Measurements from ENCODE around the gene COG5.
"Not testable (repeated sequence)": the region's sequence is repeated elsewhere in the genome, so short reads cannot be mapped to it uniquely, and the experiment has no call there.

Gene COG5

DNA sequence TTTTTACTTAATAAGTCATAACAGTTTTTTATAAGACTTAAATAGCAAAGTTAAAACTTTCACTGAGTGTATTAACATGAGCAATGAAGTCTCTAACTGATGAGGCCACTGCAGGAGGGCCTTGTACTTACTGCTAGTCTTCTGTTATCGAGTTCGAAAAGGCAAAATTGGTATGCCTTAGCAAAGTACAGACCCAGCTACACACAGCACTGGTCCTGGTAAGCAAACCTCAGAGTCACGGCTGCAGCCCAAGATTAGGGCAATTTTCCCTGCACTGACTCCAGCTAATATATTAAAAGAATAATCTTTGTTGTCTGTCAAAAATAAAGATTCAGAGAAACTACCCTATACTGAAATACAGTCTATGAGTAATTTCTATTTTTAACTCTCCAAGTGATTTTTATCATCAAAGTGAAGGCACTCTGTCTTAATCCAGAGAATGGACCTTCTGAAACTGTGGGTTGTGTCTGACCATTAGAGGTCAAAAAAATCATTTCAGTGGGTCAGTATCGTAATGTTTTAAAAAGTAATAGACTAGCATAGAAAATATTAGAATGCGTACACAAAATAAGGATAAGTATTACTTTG, 309.2 kb downstream of the COG5 start:
- Histone ChIP-seq H3K36me3 (ENCODE audit: insufficient read depth, low read length) (no peaks in the 10 kb centered on the region), H3K27me3 (ENCODE audit: insufficient read depth, low read length) (no peaks in the 10 kb centered on the region), H3K27ac (ENCODE audit: low read depth, low read length) (no peak overlapping the region), H3K4me3 (ENCODE audit: low read depth, low read length) (no peak overlapping the region), H2AFZ (ENCODE audit: low read length, unreplicated experiment) (no peak overlapping the region), H3K79me2 (ENCODE audit: control insufficient read depth, insufficient read depth, low read length, unreplicated experiment) (no peaks in the 10 kb centered on the region), H3K4me1 (ENCODE audit: control insufficient read depth, insufficient read depth, low read length, unreplicated experiment) (no peaks in the 10 kb centered on the region)

DNA sequence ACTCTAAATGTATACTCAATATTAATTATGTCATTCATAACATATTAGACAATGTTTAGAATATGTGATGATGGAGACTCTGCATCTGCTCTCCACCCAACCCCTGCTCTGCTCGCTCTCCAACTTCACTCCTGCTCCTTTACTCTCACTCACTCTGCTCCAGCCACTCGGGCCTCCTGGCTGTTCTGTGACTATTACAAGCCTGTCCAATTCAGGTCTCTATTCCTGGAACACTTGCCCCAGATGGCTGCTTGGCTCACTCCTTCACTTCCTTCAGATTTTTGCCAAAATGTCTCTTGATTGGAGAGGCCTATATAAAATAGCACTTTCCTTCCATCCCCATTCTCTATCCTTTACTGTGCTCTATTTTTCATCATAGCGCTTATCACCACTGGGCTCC, 310.1 kb downstream of the COG5 start:
- Histone ChIP-seq H2AFZ (ENCODE audit: low read length, unreplicated experiment) (no peak overlapping the region), H3K27ac (ENCODE audit: low read depth, low read length) (no peak overlapping the region), H3K36me3 (ENCODE audit: insufficient read depth, low read length) (no peaks in the 10 kb centered on the region), H3K27me3 (ENCODE audit: insufficient read depth, low read length) (no peaks in the 10 kb centered on the region), H3K4me1 (ENCODE audit: control insufficient read depth, insufficient read depth, low read length, unreplicated experiment) (no peaks in the 10 kb centered on the region), H3K79me2 (ENCODE audit: control insufficient read depth, insufficient read depth, low read length, unreplicated experiment) (no peaks in the 10 kb centered on the region), H3K4me3 (ENCODE audit: low read depth, low read length) (no peak overlapping the region)

DNA sequence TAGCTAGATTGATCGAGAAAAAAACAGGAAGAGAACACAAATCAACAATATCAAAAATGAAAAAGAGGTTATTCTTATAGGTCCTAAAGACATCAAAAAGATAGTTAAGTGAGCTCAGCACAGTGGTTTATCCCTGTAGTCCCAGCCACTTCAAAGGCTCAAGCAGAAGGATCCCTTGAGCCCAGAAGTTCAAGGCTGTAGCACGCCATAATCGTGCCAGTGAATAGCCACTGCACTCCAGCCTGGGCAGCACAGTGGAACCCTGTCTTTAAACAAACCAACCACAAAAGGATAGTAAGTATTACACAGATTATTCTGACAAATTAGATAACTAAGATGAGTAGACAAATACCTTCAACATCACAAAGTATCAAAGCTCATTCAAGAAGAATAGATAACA, 311.8 kb downstream of the COG5 start:
- H3K36me3 ChIP-seq (ENCODE audit: insufficient read depth, low read length): no peaks in the 10 kb centered on the region
- H3K4me3 ChIP-seq (ENCODE audit: low read depth, low read length): no peak overlapping the region
- no peak overlapping the region for H3K27ac ChIP-seq (ENCODE audit: low read depth, low read length)
- H2AFZ ChIP-seq (ENCODE audit: low read length, unreplicated experiment): no peak overlapping the region
- no peaks in the 10 kb centered on the region for H3K27me3 ChIP-seq (ENCODE audit: insufficient read depth, low read length)
- no peaks in the 10 kb centered on the region for H3K4me1 ChIP-seq (ENCODE audit: control insufficient read depth, insufficient read depth, low read length, unreplicated experiment)
- no peaks in the 10 kb centered on the region for H3K79me2 ChIP-seq (ENCODE audit: control insufficient read depth, insufficient read depth, low read length, unreplicated experiment)

DNA sequence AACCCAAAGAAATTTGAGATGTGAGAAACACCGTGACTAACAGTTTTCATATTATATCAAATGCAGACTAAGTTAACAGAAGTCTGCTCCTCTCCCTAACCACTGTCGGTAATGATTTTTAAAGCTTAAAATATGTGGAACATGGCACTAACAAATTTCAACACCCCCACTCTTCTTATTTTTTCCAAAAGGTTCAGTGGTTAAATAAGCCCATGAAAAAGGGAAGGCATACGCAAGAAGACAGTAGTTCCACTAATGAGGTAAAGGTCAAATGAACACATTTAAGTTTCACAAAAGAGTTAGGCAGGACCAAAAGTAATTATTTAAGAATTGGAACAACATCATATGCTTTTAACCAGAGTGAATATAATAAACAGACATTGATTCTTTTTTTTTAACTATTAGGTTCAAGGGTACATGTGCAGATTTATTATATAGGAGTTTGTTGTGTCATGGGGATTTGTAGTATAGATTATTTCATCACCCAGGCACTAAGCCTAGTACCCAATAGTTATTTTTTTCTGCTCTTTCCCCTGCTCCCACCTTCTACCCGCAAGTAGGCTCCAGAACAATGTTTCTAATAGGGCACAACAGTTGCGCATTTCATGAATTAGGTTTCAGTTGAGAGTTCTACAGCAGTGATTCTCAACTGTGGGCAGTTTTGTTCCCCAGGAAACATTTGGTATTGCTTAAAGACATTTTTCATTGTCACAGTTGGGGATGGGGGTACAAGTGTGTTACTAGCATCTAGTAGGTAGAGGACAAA, 315.0 kb downstream of the COG5 start:
- peaks cover 5% of the 10 kb centered on the region; the same call in 1 of the 2 replicates for H3K36me3 ChIP-seq (ENCODE audit: insufficient read depth, low read length)
- H3K27ac ChIP-seq (ENCODE audit: low read depth, low read length): no peak overlapping the region
- H3K4me3 ChIP-seq (ENCODE audit: low read depth, low read length): no peak overlapping the region
- no peaks in the 10 kb centered on the region for H3K79me2 ChIP-seq (ENCODE audit: control insufficient read depth, insufficient read depth, low read length, unreplicated experiment)
- H3K4me1 ChIP-seq (ENCODE audit: control insufficient read depth, insufficient read depth, low read length, unreplicated experiment): no peaks in the 10 kb centered on the region
- no peaks in the 10 kb centered on the region for H3K27me3 ChIP-seq (ENCODE audit: insufficient read depth, low read length)
- H2AFZ ChIP-seq (ENCODE audit: low read length, unreplicated experiment): no peak overlapping the region

DNA sequence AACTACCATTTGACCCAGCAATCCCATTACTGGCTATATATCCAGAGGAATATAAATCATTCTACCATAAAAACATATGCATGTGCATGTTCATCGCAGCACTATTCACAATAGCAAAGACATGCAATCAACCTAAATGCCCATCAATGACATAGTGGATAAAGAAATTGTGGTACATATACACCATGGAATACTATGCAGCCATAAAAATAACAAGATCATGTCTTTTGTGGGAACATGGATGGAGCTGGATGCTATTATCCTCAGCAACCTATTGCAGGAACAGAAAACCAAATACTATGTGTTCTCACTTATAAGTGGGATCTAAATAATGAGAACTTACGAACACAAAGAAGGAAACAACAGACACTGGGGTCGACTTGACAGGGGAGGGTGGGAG, 316.9 kb downstream of the COG5 start:
- not testable (repeated sequence) for H3K27me3 ChIP-seq (ENCODE audit: insufficient read depth, low read length); H3K27ac ChIP-seq (ENCODE audit: low read depth, low read length); H3K4me1 ChIP-seq (ENCODE audit: control insufficient read depth, insufficient read depth, low read length, unreplicated experiment); H3K79me2 ChIP-seq (ENCODE audit: control insufficient read depth, insufficient read depth, low read length, unreplicated experiment); H3K36me3 ChIP-seq (ENCODE audit: insufficient read depth, low read length); H3K4me3 ChIP-seq (ENCODE audit: low read depth, low read length); H2AFZ ChIP-seq (ENCODE audit: low read length, unreplicated experiment)

DNA sequence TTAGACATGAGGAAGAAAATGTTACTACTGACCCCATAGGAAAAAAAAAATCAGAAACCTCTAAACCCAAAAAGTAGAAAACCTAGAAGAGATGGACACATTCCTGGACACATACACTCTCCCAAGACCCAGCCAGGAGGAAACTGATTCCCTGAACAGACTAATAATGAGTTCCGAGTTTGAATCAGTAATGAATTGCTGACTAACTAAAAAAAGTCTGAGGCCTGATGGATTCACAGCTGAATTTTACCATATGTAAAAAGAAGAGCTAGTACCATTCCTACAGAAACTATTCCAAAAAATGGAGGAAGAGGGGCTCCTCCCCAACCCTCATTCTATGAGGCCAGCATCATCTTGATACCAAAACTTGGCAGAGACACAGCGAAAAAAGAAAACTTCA, 319.1 kb downstream of the COG5 start:
- Histone ChIP-seq H3K4me1 (ENCODE audit: control insufficient read depth, insufficient read depth, low read length, unreplicated experiment) (no peaks in the 10 kb centered on the region), H3K79me2 (ENCODE audit: control insufficient read depth, insufficient read depth, low read length, unreplicated experiment) (no peaks in the 10 kb centered on the region), H2AFZ (ENCODE audit: low read length, unreplicated experiment) (no peak overlapping the region), H3K27ac (ENCODE audit: low read depth, low read length) (no peak overlapping the region), H3K36me3 (ENCODE audit: insufficient read depth, low read length) (peaks cover 5% of the 10 kb centered on the region; the same call in 1 of the 2 replicates), H3K4me3 (ENCODE audit: low read depth, low read length) (no peak overlapping the region), H3K27me3 (ENCODE audit: insufficient read depth, low read length) (no peaks in the 10 kb centered on the region)

DNA sequence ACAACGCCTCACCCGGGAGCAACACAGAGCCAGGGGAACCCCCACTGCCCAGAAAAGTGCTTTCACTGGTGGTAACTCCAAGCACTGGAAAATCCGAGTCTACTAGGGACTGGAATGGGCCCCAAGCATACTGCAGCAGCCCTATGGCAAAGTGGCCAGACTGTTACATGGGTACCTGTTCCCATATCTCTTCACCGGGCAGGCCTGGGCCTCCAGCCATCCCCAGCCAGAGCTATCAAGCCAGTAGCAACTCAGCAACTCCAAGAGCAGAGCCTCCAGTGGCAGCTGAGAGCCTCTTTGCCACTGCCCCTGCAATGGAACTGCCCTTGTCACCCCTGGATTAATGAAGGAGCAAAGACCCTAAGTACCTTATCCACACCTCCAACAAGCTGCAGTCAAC, 321.5 kb downstream of the COG5 start:
- no peak overlapping the region for H3K27ac ChIP-seq (ENCODE audit: low read depth, low read length)
- H3K79me2 ChIP-seq (ENCODE audit: control insufficient read depth, insufficient read depth, low read length, unreplicated experiment): no peaks in the 10 kb centered on the region
- H3K4me1 ChIP-seq (ENCODE audit: control insufficient read depth, insufficient read depth, low read length, unreplicated experiment): no peaks in the 10 kb centered on the region
- no peak overlapping the region for H3K4me3 ChIP-seq (ENCODE audit: low read depth, low read length)
- no peaks in the 10 kb centered on the region for H3K27me3 ChIP-seq (ENCODE audit: insufficient read depth, low read length)
- peaks cover 5% of the 10 kb centered on the region; the same call in 1 of the 2 replicates for H3K36me3 ChIP-seq (ENCODE audit: insufficient read depth, low read length)
- no peak overlapping the region for H2AFZ ChIP-seq (ENCODE audit: low read length, unreplicated experiment)

DNA sequence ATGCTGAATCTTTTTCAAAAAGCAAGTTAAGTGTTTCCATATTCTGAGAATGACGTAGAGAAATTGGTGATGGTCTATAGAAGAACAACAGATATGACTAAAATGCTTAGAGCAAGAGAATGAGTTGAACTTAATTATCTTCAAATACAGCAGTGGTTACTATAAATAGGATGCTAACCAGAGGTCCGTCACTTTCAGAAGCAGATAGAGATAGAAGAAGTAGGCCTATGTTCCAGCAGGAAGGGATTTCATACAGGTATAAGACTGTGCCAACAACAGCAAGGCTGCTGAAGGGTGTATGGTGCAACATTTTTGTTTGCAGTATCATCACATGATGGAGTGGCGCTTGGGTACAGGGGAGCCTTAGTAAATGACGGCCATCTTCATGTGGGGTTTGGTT, 326.3 kb downstream of the COG5 start:
- Histone ChIP-seq H3K36me3 (ENCODE audit: insufficient read depth, low read length) (no peaks in the 10 kb centered on the region), H3K27ac (ENCODE audit: low read depth, low read length) (no peak overlapping the region), H2AFZ (ENCODE audit: low read length, unreplicated experiment) (no peak overlapping the region)

DNA sequence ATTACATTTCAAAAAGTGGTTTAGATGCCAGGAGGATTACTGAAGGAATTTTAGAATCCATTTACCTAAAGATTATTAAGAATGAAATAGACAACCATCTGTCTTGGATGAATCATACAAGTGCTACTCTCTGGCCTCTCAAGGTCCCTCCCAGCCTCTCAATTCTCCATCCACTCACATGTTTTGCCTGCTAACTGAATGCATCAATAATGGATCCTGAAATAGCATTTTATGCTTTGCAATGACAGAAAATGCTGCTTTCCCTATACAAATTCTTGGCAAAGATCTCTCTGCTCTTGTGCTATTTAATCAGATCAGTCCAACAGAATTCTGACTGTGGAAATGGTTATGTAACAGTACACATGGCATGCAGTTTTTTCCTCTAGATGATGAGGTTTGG, 326.9 kb downstream of the COG5 start:
- no peak overlapping the region for H2AFZ ChIP-seq (ENCODE audit: low read length, unreplicated experiment)
- H3K4me1 ChIP-seq (ENCODE audit: control insufficient read depth, insufficient read depth, low read length, unreplicated experiment): no peaks in the 10 kb centered on the region
- H3K79me2 ChIP-seq (ENCODE audit: control insufficient read depth, insufficient read depth, low read length, unreplicated experiment): no peaks in the 10 kb centered on the region
- no peak overlapping the region for H3K27ac ChIP-seq (ENCODE audit: low read depth, low read length)
- no peaks in the 10 kb centered on the region for H3K36me3 ChIP-seq (ENCODE audit: insufficient read depth, low read length)
- no peak overlapping the region for H3K4me3 ChIP-seq (ENCODE audit: low read depth, low read length)
- no peaks in the 10 kb centered on the region for H3K27me3 ChIP-seq (ENCODE audit: insufficient read depth, low read length)

More for the DNA sequence above, 326.3 kb downstream of the COG5 start:
- H3K4me1 ChIP-seq (ENCODE audit: control insufficient read depth, insufficient read depth, low read length, unreplicated experiment): no peaks in the 10 kb centered on the region
- no peak overlapping the region for H3K4me3 ChIP-seq (ENCODE audit: low read depth, low read length)
- no peaks in the 10 kb centered on the region for H3K27me3 ChIP-seq (ENCODE audit: insufficient read depth, low read length)
- no peaks in the 10 kb centered on the region for H3K79me2 ChIP-seq (ENCODE audit: control insufficient read depth, insufficient read depth, low read length, unreplicated experiment)

DNA sequence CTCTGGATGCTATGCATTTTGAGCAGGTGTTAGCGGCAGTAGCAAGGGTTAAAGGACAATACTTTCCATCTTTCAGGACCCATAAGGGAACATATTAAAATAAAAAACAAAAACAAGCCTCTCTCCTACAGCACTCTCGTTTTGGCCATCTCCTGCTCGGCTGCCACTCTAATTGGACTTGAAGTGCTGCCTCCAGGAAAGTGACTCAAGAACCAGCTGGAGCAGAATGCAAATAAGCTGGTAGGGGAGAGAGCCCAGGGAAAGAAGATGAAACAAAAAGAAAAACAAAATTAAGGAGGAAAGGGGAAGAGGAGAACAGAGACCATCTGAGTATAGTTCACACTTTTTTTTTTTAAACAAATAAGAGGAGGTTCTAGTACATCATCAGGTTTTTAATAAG, 329.3 kb downstream of the COG5 start:
- no peak overlapping the region for H2AFZ ChIP-seq (ENCODE audit: low read length, unreplicated experiment)
- no peaks in the 10 kb centered on the region for H3K27me3 ChIP-seq (ENCODE audit: insufficient read depth, low read length)
- H3K4me1 ChIP-seq (ENCODE audit: control insufficient read depth, insufficient read depth, low read length, unreplicated experiment): peaks cover 14% of the 10 kb centered on the region
- H3K27ac ChIP-seq (ENCODE audit: low read depth, low read length): no peak overlapping the region
- no peaks in the 10 kb centered on the region for H3K79me2 ChIP-seq (ENCODE audit: control insufficient read depth, insufficient read depth, low read length, unreplicated experiment)
- H3K4me3 ChIP-seq (ENCODE audit: low read depth, low read length): no peak overlapping the region
- no peaks in the 10 kb centered on the region for H3K36me3 ChIP-seq (ENCODE audit: insufficient read depth, low read length)

DNA sequence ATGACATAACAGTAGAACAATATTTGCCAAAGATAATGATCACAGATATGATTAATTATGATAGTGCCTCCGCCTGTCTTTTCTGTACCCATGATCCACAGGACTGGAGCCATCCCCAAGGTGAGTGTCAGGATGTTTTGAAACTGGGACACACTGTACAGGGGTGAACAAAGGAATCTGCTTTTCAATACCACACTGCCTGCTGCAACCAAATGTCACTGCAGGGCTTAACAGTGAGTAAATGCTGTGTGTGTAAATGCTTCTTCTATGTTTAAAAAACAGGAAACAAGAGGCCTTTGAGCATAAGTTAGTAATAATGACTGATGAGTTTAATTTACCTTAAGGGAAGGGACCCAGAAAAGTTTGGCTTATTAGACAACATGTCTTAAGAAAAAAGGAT, 329.7 kb downstream of the COG5 start:
- H3K4me1 ChIP-seq (ENCODE audit: control insufficient read depth, insufficient read depth, low read length, unreplicated experiment): peaks cover 16% of the 10 kb centered on the region
- no peak overlapping the region for H3K4me3 ChIP-seq (ENCODE audit: low read depth, low read length)
- no peaks in the 10 kb centered on the region for H3K79me2 ChIP-seq (ENCODE audit: control insufficient read depth, insufficient read depth, low read length, unreplicated experiment)
- no peaks in the 10 kb centered on the region for H3K36me3 ChIP-seq (ENCODE audit: insufficient read depth, low read length)
- no peak overlapping the region for H3K27ac ChIP-seq (ENCODE audit: low read depth, low read length)
- no peaks in the 10 kb centered on the region for H3K27me3 ChIP-seq (ENCODE audit: insufficient read depth, low read length)
- no peak overlapping the region for H2AFZ ChIP-seq (ENCODE audit: low read length, unreplicated experiment)

Data from ACC112 (cell line).